HepG2 (cell line): ENCODE results near the gene SPTBN5.

ENCODE experiments used
- CHD2 ChIP-seq: IDR thresholded peaks from 2 replicates; pipeline ENCODE4 v1.6.1; 2011; ENCODE audit warnings: low read depth, low read length, improper control_type of control experiment
- EP300 ChIP-seq, 3 experiments: sonication (generic) in 1 of 3; formaldehyde crosslinking in 1 of 3; IDR thresholded peaks; 2 replicates each; pipeline versions ENCODE4 v1.5.1 to v1.6.1; 2011 to 2020; ENCODE audit warnings: low read depth in 2 of 3, low read length in 2 of 3, borderline replicate concordance in 1 of 3, improper control_type of control experiment in 1 of 3, mild to moderate bottlenecking in 1 of 3, missing genetic modification reagents in 1 of 3, moderate library complexity in 1 of 3
- GLI4 ChIP-seq: sonication (generic); formaldehyde crosslinking; IDR thresholded peaks from 2 replicates; pipeline ENCODE4 v1.5.1; 2020; ENCODE audit warnings: missing genetic modification reagents, mild to moderate bottlenecking, moderate library complexity, borderline replicate concordance
- HNRNPLL ChIP-seq: fragments of 200-400 bp; formaldehyde crosslinking; IDR thresholded peaks from 2 replicates; pipeline ENCODE4 v1.6.1; 2017; ENCODE audit warnings: mild to moderate bottlenecking, low read depth, low read length; ENCODE audit not compliant: poor library complexity, severe bottlenecking
- POLR2A ChIP-seq, 2 experiments: IDR thresholded peaks; 2 replicates each; pipeline ENCODE4 v1.6.1; 2011; ENCODE audit warnings: low read depth in 2 of 2, low read length in 2 of 2, mild to moderate bottlenecking in 1 of 2, moderate library complexity in 1 of 2; ENCODE audit not compliant: insufficient read depth in 1 of 2
- SP1 ChIP-seq, 2 experiments: fragments of 450-650 bp in 1 of 2; sonication (generic) in 1 of 2; formaldehyde crosslinking in 1 of 2; IDR thresholded peaks; 2 replicates each; pipeline versions ENCODE4 v1.4.0 to v1.6.1; 2016 to 2020; ENCODE audit warnings: missing genetic modification reagents in 1 of 2
- TAF1 ChIP-seq: sonication (generic); formaldehyde crosslinking; IDR thresholded peaks from 2 replicates; pipeline ENCODE4 v1.4.0; 2020; ENCODE audit warnings: missing genetic modification reagents
- ZNF614 ChIP-seq: IDR thresholded peaks from 2 replicates; pipeline ENCODE4 v1.6.1; 2018; ENCODE audit warnings: missing biosample characterization, missing genetic modification reagents, inconsistent platforms, borderline replicate concordance
- ZNF616 ChIP-seq: sonication (generic); formaldehyde crosslinking; IDR thresholded peaks from 2 replicates; pipeline ENCODE4 v1.5.0; 2020; ENCODE audit warnings: low read depth, mild to moderate bottlenecking, missing genetic modification reagents
- ZNF841 ChIP-seq: sonication (generic); formaldehyde crosslinking; IDR thresholded peaks from 2 replicates; pipeline ENCODE4 v1.8.1; 2023; ENCODE audit warnings: missing genetic modification reagents, borderline replicate concordance
- TF ChIP-seq, protein P1 (sequence below): sonication (generic); formaldehyde crosslinking; IDR thresholded peaks from 2 replicates; pipeline ENCODE4 v1.8.1; 2023; ENCODE audit warnings: missing genetic modification reagents, inconsistent platforms, borderline replicate concordance

DNA sequence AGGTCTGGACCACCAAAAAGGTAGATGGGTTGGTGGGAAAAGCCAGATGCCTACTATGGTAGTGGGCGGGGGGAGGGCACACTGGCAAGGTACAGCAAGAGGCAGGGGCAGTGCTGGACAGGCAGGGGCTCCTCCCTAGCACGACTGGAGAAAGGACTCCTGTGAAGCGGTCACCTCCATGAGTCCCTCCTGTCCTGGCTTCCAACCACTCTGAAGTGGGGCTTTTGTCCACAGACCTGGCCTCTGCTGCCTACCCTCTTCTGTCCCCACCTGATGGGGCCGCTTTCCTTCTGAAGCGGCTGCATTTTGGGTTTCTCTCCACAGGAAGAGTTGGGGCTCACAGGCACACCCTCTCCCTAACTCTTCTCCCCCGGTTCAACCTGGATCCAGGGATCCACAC, 2.7 kb upstream of the SPTBN5 start:
- TF ChIP-seq ZNF841 (no peak), TAF1 (CRISPR knock-in tag) (no peak), POLR2A (IDR thresholded peaks at IDR 0.05; ENCODE audit: insufficient read depth in 1 of 2, low read depth in 2 of 2, low read length in 2 of 2) (no peak), CHD2 (no peak), HNRNPLL (no peak), GLI4 (CRISPR knock-in tag) (no peak), ZNF614 (no peak), ZNF616 (CRISPR knock-in tag) (no peak), EP300 (IDR thresholded peaks at IDR 0.05; ENCODE audit: low read depth in 2 of 2, low read length in 2 of 2) (no peak), EP300 (CRISPR knock-in tag; IDR thresholded peaks at IDR 0.05; ENCODE audit: borderline replicate concordance) (no peak), SP1 (IDR thresholded peaks at IDR 0.05) (no peak), SP1 (CRISPR knock-in tag; IDR thresholded peaks at IDR 0.05) (no peak)
- TF ChIP-seq, protein P1, sequence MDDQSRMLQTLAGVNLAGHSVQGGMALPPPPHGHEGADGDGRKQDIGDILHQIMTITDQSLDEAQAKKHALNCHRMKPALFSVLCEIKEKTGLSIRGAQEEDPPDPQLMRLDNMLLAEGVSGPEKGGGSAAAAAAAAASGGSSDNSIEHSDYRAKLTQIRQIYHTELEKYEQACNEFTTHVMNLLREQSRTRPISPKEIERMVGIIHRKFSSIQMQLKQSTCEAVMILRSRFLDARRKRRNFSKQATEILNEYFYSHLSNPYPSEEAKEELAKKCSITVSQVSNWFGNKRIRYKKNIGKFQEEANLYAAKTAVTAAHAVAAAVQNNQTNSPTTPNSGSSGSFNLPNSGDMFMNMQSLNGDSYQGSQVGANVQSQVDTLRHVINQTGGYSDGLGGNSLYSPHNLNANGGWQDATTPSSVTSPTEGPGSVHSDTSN (CRISPR knock-in tag) = no peak
